HepG2 (cell line): Measurements from ENCODE around the gene BABAM2. TPM values are rescaled to one million over a fixed set of nuclear protein-coding genes. Genes with fewer than 3 reads are reported as not detected.

Experiments
- ATAC-seq: fragments of 200-7000 bp; cut with Tn5 transposase; 3 replicates; pipeline ENCODE4 v1.9.1; 2020; ENCODE audit warnings: mild to moderate bottlenecking, moderate library complexity
- BruUV-seq: library from RNA; stranded (reverse); fragments of 400-500 nt; replicated peaks from 2 replicates; lab custom pipeline; 2021; lab: Mats Ljungman, UMichigan
- CTCF ChIA-PET: fragments of 300-600 bp; formaldehyde crosslinking; extraction: SDS; loops from one replicate; lab custom pipeline; 2021; ENCODE audit warnings: low total read pairs, inconsistent platforms, low intra/inter-chr PET ratio; lab: Yijun Ruan, JAX
- POLR2A ChIA-PET: fragments of 350-600 bp; sonication (Branson Sonifier 250); formaldehyde crosslinking; loops from one replicate; lab custom pipeline; 2020; ENCODE audit warnings: antibody characterized with exemption, inconsistent platforms; lab: Yijun Ruan, JAX
- DNase-seq: peaks from one replicate; pipeline ENCODE4 v3.0.0-alpha.2; 2015; ENCODE audit warnings: low spot score
- FAIRE-seq: peaks from 3 replicates; lab custom pipeline; 2011; peaks lifted over from hg19 to GRCh38; lab: Jason Lieb, UNC
- H2AFZ ChIP-seq: one replicate; pipeline ENCODE4 v1.6.1; 2011; ENCODE audit warnings: low read length, inconsistent platforms
- H3K27ac ChIP-seq: fragments of 300-600 bp; 3 replicates; pipeline ENCODE4 v1.8.0; 2011; ENCODE audit warnings: mixed run types, mild to moderate bottlenecking, mixed read lengths, low read length, inconsistent platforms; ENCODE audit not compliant: insufficient read depth; ENCODE audit errors: extremely low read length
- H3K27me3 ChIP-seq, 2 experiments: fragments of 200-600 bp in 1 of 2; 2 replicates in 1 of 2; 3 replicates in 1 of 2; pipeline versions ENCODE4 v1.6.0 to v1.8.0; 2011; ENCODE audit warnings: low read length in 2 of 2, mild to moderate bottlenecking in 2 of 2, moderate library complexity in 2 of 2, inconsistent platforms in 1 of 2; ENCODE audit not compliant: insufficient read depth in 2 of 2, control insufficient read depth in 1 of 2
- H3K36me3 ChIP-seq, 2 experiments: fragments of 200-600 bp in 1 of 2; replicated peaks in 1 of 2; 2 replicates in 1 of 2; 3 replicates in 1 of 2; pipeline versions ENCODE4 v1.5.1 to v1.8.0; 2011; ENCODE audit warnings: low read length in 2 of 2, inconsistent platforms in 1 of 2; ENCODE audit not compliant: insufficient read depth in 2 of 2, control insufficient read depth in 1 of 2
- H3K4me1 ChIP-seq: 2 replicates; pipeline ENCODE4 v1.5.1; 2012; ENCODE audit warnings: low read length, inconsistent platforms; ENCODE audit not compliant: insufficient read depth
- H3K4me2 ChIP-seq: 2 replicates; pipeline ENCODE4 v1.6.0; 2011; ENCODE audit warnings: low read depth, low read length, inconsistent platforms
- H3K4me3 ChIP-seq, 3 experiments: fragments of 200-600 bp in 1 of 3; sonication (generic), shearing (Covaris generic) in 1 of 3; replicated peaks in 1 of 3; 2 replicates each; pipeline ENCODE4 v1.5.1; 2011 to 2016; ENCODE audit warnings: low read length in 3 of 3, inconsistent platforms in 2 of 3, low read depth in 2 of 3, mild to moderate bottlenecking in 2 of 3, control low read depth in 1 of 3, mixed read lengths in 1 of 3; ENCODE audit not compliant: insufficient read depth in 1 of 3
- H3K79me2 ChIP-seq: one replicate; pipeline ENCODE4 v1.6.1; 2011; ENCODE audit warnings: low read length, inconsistent platforms; ENCODE audit not compliant: insufficient read depth
- H3K9ac ChIP-seq: 2 replicates; pipeline ENCODE4 v1.6.0; 2011; ENCODE audit warnings: mild to moderate bottlenecking, low read depth, low read length, inconsistent platforms; ENCODE audit not compliant: insufficient read depth
- H3K9me3 ChIP-seq: 2 replicates; pipeline ENCODE4 v1.5.1; 2012; ENCODE audit warnings: mild to moderate bottlenecking, low read length
- H4K20me1 ChIP-seq: 2 replicates; pipeline ENCODE4 v1.6.0; 2011; ENCODE audit warnings: inconsistent platforms, mild to moderate bottlenecking, low read length, moderate library complexity; ENCODE audit not compliant: insufficient read depth
- BCL6 ChIP-seq: IDR thresholded peaks from 2 replicates; pipeline ENCODE4 v1.6.1; 2016; ENCODE audit warnings: missing genetic modification reagents, missing compliant biosample characterization
- FOXO1 ChIP-seq: sonication (generic); formaldehyde crosslinking; IDR thresholded peaks from 2 replicates; pipeline ENCODE4 v1.4.0; 2020; ENCODE audit warnings: missing genetic modification reagents
- PCBP1 ChIP-seq: fragments of 200-400 bp; formaldehyde crosslinking; IDR thresholded peaks from 2 replicates; pipeline ENCODE4 v1.6.1; 2017; ENCODE audit warnings: mild to moderate bottlenecking, low read depth, low read length, borderline replicate concordance
- SOX6 ChIP-seq, 2 experiments: fragments of 450-650 bp in 1 of 2; sonication (generic) in 1 of 2; formaldehyde crosslinking in 1 of 2; IDR thresholded peaks; 2 replicates each; pipeline versions ENCODE4 v1.4.0 to v1.6.1; 2017 to 2020; ENCODE audit warnings: antibody characterized with exemption in 1 of 2, mild to moderate bottlenecking in 1 of 2, missing genetic modification reagents in 1 of 2
- TAF15 ChIP-seq: fragments of 200-400 bp; formaldehyde crosslinking; IDR thresholded peaks from one replicate; pipeline ENCODE4 v1.6.1; 2018; ENCODE audit warnings: mild to moderate bottlenecking, low read depth, low read length; ENCODE audit not compliant: poor library complexity, severe bottlenecking
- ZNF335 ChIP-seq: sonication (generic); formaldehyde crosslinking; IDR thresholded peaks from 2 replicates; pipeline ENCODE4 v1.4.0; 2020; ENCODE audit warnings: missing genetic modification reagents
- ZNF674 ChIP-seq: sonication (generic); formaldehyde crosslinking; IDR thresholded peaks from 2 replicates; pipeline ENCODE4 v1.5.0; 2020; ENCODE audit warnings: low read depth, mild to moderate bottlenecking, missing genetic modification reagents
- WGBS: methylation state at CpG from one replicate; pipeline ENCODE4 v1.1.6; 2017; ENCODE audit warnings: low lambda C conversion rate; 5-methylcytosine and 5-hydroxymethylcytosine counted together
- in situ Hi-C: cut with HindIII; loops from 2 replicates; pipeline ENCODE4 v1.10.0; 2017; ENCODE audit warnings: low pct_unique_long_range_greater_than_20kb; ENCODE audit not compliant: extremely low pct_ligation_motif_present
- intact Hi-C: fragments of 100-400 bp; cut with micrococcal nuclease; formaldehyde crosslinking; loops from one replicate; pipeline ENCODE4 v1.10.0; 2022; ENCODE audit not compliant: unreplicated experiment
- polyA plus RNA-seq, 8 experiments: library from polyadenylated mRNA; depleted of rRNA in 3 of 8; stranded (reverse) in 7 of 8; unstranded in 1 of 8; fragments of >200 nt; fragmentation: Illumina TruSeq in 4 of 8; extraction: Trizol in 4 of 8; gene quantifications; 2 replicates each; pipeline versions ENCODE4 v1.2.1 to v1.2.3, GENCODE V29; 2011 to 2016; ENCODE audit warnings: low read depth in 4 of 8, missing spikeins in 1 of 8, mixed read lengths in 1 of 8; ENCODE audit not compliant: insufficient read depth in 1 of 8
- total RNA-seq, 5 experiments: library from RNA; depleted of rRNA; stranded (reverse); fragments of >200 nt; fragmentation: Illumina TruSeq; extraction: Trizol; gene quantifications; 2 replicates each; pipeline ENCODE4 v1.2.3, GENCODE V29; 2016; ENCODE audit warnings: low read depth in 1 of 5
- TF ChIP-seq, protein P1 (sequence below): sonication (generic); formaldehyde crosslinking; IDR thresholded peaks from 2 replicates; pipeline ENCODE4 v1.8.0; 2022; ENCODE audit warnings: mild to moderate bottlenecking, missing genetic modification reagents, moderate library complexity
- TF ChIP-seq, protein P2 (sequence below): sonication (generic); formaldehyde crosslinking; IDR thresholded peaks from 2 replicates; pipeline ENCODE4 v1.8.0; 2022; ENCODE audit warnings: mild to moderate bottlenecking, missing genetic modification reagents, moderate library complexity
- TF ChIP-seq, protein P3 (sequence below): sonication (generic); formaldehyde crosslinking; IDR thresholded peaks from 2 replicates; pipeline ENCODE4 v1.8.1; 2023; ENCODE audit warnings: mild to moderate bottlenecking, inconsistent platforms, moderate library complexity, missing genetic modification reagents, borderline replicate concordance

The BABAM2 gene
- total and polyA plus RNA-seq, 2 of the 13 experiments (the other 11 are each of a cell fraction or from before 2014, with no cell fraction given): 24.9 to 28.0 TPM

DNA sequence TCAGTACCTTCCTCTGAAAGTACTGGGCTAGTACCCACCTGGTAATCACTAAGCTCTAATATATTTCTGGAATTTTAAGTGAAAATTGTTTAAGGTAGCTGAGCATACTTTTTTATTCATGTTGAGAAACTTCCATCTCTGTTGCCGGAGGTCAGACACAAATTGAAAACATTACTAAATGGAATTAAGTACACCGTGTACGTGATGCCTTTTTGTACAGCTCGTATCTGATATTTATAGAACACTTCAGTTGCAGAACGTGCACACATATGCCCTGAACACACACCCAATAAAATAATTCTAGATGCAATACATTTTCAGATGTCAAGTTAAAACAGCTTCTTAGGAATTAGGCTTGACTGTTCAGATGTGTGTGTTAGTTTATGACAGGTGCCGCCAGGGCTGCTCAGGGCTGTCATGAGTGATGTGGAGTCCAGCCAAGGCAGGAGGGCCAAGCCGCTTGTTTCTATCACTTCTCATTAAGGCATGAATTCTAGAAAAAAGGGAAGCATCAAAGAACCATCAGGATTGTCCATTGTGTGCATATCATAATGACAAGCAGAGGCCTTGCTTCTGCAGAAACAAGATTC lies 421.2 kb downstream of the BABAM2 start:
- Histone ChIP-seq H3K79me2 (no peaks in the 10 kb centered on the region), H3K9ac (no peak overlapping the region), H4K20me1 (no peaks in the 10 kb centered on the region), H3K4me2 (no peak overlapping the region), H3K9me3 (no peaks in the 10 kb centered on the region), H3K27ac (no peak overlapping the region), H3K27me3 (no peaks in the 10 kb centered on the region), H3K36me3 (0 out of 5 replicates have a peak, but pooled peaks cover 0 to 1% of the 10 kb centered on the region in 2 experiments), H3K4me3 (no peak overlapping the region), H2AFZ (no peak overlapping the region), H3K4me1 (no peaks in the 10 kb centered on the region)
- intact Hi-C loops (no loop called here), in situ Hi-C loops (no loop called here)
- POLR2A ChIA-PET: no interaction called here
- ATAC-seq: no peak
- CTCF ChIA-PET: no interaction called here
- no peak for DNase-seq
- TF ChIP-seq, protein P1, sequence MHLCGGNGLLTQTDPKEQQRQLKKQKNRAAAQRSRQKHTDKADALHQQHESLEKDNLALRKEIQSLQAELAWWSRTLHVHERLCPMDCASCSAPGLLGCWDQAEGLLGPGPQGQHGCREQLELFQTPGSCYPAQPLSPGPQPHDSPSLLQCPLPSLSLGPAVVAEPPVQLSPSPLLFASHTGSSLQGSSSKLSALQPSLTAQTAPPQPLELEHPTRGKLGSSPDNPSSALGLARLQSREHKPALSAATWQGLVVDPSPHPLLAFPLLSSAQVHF: no peak
- TF ChIP-seq SOX6 (IDR thresholded peaks at IDR 0.05) (no peak), SOX6 (CRISPR knock-in tag; IDR thresholded peaks at IDR 0.05) (no peak), BCL6 (CRISPR knock-in tag) (no peak), FOXO1 (CRISPR knock-in tag) (no peak)
- 95% methylated on average over 7 of the region's 7 CpGs for WGBS
- no TSS peak for BruUV-seq
- FAIRE-seq: no peak

DNA sequence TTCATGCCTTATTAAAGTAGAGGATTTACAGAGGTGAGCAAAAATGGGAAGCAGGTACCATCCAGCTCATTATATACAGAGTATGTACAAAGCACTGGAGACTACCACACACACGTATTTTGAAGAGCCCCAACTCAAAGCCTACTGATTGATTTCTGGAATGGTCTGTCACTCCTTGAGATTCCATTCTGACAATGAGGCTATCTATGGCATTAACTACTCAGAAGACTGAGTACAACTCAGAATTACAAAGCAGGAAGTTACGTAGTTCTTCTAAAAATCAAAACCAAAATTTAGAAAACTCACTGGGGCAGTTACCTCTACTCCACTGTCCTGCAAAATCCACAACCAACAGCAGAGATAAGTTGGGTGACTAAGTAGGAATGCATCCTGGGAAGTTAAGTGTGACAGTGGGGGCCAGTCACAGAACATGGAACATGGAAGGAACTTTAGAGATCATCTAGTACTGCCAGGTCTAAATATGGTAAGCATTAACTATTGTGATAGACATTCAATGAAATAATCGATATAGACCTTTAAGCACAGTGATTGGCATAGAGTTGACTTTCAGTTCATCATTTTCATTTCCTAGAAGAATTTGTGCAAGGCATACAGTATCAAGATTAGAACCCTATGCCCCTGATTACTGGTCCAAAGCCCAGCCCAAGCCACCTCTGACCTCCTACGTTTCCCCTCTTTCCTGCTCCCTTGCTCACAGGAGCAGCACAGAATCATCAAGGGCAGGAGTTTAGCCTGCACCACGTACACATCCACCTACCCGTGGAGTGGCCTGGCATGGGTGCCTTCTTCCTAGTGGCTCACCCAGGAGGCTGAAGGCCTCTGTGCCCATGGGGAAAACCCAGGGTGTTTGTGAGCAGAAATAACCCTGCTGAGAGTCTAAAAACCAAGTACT lies 422.0 kb downstream of the BABAM2 start:
- H3K4me3 ChIP-seq: no peak overlapping the region
- in situ Hi-C loops: no loop called here
- no peak overlapping the region for H3K4me2 ChIP-seq
- no peak for ATAC-seq
- BruUV-seq: no TSS peak
- H3K79me2 ChIP-seq: no peaks in the 10 kb centered on the region
- intact Hi-C loops: no loop called here
- H2AFZ ChIP-seq: no peak overlapping the region
- 0 out of 5 replicates have a peak, but pooled peaks cover 0 to 1% of the 10 kb centered on the region in 2 experiments for H3K36me3 ChIP-seq
- ChIA-PET CTCF (no interaction called here), POLR2A (no interaction called here)
- no peak overlapping the region for H3K9ac ChIP-seq
- DNase-seq: no peak
- peaks cover 2% of the 10 kb centered on the region for H3K4me1 ChIP-seq
- H4K20me1 ChIP-seq: no peaks in the 10 kb centered on the region
- no peaks in the 10 kb centered on the region for H3K9me3 ChIP-seq
- H3K27me3 ChIP-seq: no peaks in the 10 kb centered on the region
- WGBS: 88% methylated on average over 6 of the region's 6 CpGs
- FAIRE-seq: no peak
- H3K27ac ChIP-seq: no peak overlapping the region
- TF ChIP-seq ZNF674 (CRISPR knock-in tag) (no peak), PCBP1 (no peak), ZNF335 (CRISPR knock-in tag) (no peak), TAF15 (no peak)
- TF ChIP-seq, protein P2, sequence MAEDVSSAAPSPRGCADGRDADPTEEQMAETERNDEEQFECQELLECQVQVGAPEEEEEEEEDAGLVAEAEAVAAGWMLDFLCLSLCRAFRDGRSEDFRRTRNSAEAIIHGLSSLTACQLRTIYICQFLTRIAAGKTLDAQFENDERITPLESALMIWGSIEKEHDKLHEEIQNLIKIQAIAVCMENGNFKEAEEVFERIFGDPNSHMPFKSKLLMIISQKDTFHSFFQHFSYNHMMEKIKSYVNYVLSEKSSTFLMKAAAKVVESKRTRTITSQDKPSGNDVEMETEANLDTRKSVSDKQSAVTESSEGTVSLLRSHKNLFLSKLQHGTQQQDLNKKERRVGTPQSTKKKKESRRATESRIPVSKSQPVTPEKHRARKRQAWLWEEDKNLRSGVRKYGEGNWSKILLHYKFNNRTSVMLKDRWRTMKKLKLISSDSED (CRISPR knock-in tag): no peak
- TF ChIP-seq, protein P3, sequence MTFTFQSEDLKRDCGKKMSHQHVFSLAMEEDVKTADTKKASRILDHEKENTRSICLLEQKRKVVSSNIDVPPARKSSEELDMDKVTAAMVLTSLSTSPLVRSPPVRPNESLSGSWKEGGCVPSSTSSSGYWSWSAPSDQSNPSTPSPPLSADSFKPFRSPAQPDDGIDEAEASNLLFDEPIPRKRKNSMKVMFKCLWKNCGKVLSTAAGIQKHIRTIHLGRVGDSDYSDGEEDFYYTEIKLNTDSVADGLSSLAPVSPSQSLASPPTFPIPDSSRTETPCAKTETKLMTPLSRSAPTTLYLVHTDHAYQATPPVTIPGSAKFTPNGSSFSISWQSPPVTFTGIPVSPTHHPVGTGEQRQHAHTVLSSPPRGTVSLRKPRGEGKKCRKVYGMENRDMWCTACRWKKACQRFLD (CRISPR knock-in tag): no peak
